22Rv1 (cell line): ENCODE data around the gene BST1.

ENCODE experiments used
- CTCF ChIP-seq: fragments of 450-650 bp; IDR thresholded peaks from 2 replicates; pipeline ENCODE4 v1.5.1; 2017; ENCODE audit warnings: mild to moderate bottlenecking
- ZFX ChIP-seq: fragments of 450-650 bp; IDR thresholded peaks from 2 replicates; pipeline ENCODE4 v1.6.1; 2017; ENCODE audit warnings: antibody characterized with exemption, borderline replicate concordance

GRCh38 chr4:15771216-15772058, 68.6 kb downstream of the BST1 start:
- no peak for TF ChIP-seq ZFX
- TF ChIP-seq CTCF: no peak
